Hepatocyte (in vitro differentiated cells): ENCODE measurements around the gene DYNC2LI1.

Source experiments
- CTCF ChIP-seq: fragments of 200-600 bp; sonication (generic); IDR thresholded peaks from 2 replicates; pipeline ENCODE4 v1.5.1; 2016; ENCODE audit warnings: antibody characterized with exemption, mild to moderate bottlenecking; ENCODE audit not compliant: poor library complexity
- EZH2 ChIP-seq: fragments of 200-600 bp; sonication (generic); IDR thresholded peaks from 2 replicates; pipeline ENCODE4 v1.6.1; 2016; ENCODE audit warnings: antibody characterized with exemption, mild to moderate bottlenecking, borderline replicate concordance
- EZH2phosphoT487 ChIP-seq: fragments of 200-600 bp; sonication (generic); IDR thresholded peaks from one replicate; pipeline ENCODE4 v1.6.1; 2018; ENCODE audit warnings: antibody characterized with exemption, mild to moderate bottlenecking, low read depth, moderate library complexity; ENCODE audit not compliant: unreplicated experiment, severe bottlenecking

GRCh38 chr2:43841949-43842865 lies 68.4 kb downstream of the DYNC2LI1 start:
- TF ChIP-seq CTCF (no peak), EZH2 (no peak), EZH2phosphoT487 (no peak)
